ENCODE data around the gene CDC42SE2. TPM values are rescaled to one million over a fixed set of nuclear protein-coding genes. Genes with fewer than 3 reads are reported as not detected.

CDC42SE2 gene
- total and polyA plus RNA-seq, 2 experiments from 2014 or later, result 24.2 to 36.2 TPM

GRCh38 chr5:131356619-131357018 lies 92.8 kb downstream of the CDC42SE2 start:
- no peak overlapping the region for H3K27ac Mint-ChIP-seq
- TF ChIP-seq ZNF331 (CRISPR knock-in tag; IDR thresholded peaks at IDR 0.05; ENCODE audit: low read depth) (no peak), CREB1 (CRISPR knock-in tag; IDR thresholded peaks at IDR 0.05; ENCODE audit: low read depth) (no peak), NANOG (IDR thresholded peaks at IDR 0.05; ENCODE audit: borderline replicate concordance) (no peak), REST (IDR thresholded peaks at IDR 0.05; ENCODE audit: unreplicated experiment) (no peak)

GRCh38 chr5:131357739-131358561 lies 94.1 kb downstream of the CDC42SE2 start:
- ATAC-seq, result no peak
- H3K9me2 ChIP-seq (ENCODE audit: insufficient read depth), result no peaks in the 10 kb centered on the region
- H3K27me3 ChIP-seq (ENCODE audit: insufficient read depth), result no peaks in the 10 kb centered on the region
- no peak for DNase-seq (ENCODE audit: low spot score)
- H4K20me1 ChIP-seq (replicated peaks; ENCODE audit: insufficient read depth), result no peaks in the 10 kb centered on the region
- no peaks in the 10 kb centered on the region for H3K36me3 ChIP-seq (ENCODE audit: insufficient read depth)
- no peak overlapping the region for H3K27ac ChIP-seq (ENCODE audit: low read depth)
- peak in 1 of 2 experiments; percentile 25; a peak in 2 of 4 replicates for TF ChIP-seq CTCF (conservative IDR thresholded peaks at IDR 0.05; ENCODE audit: low read depth in 2 of 2)
- TF ChIP-seq CREB1 (CRISPR knock-in tag; IDR thresholded peaks at IDR 0.05; ENCODE audit: low read depth), result no peak
- no peak for TF ChIP-seq NANOG (IDR thresholded peaks at IDR 0.05; ENCODE audit: borderline replicate concordance)
- Mint-ChIP-seq H3K27me3 (ENCODE audit: insufficient read depth, low read depth, poor library complexity) (peaks cover 2% of the 10 kb centered on the region), H3K27ac (no peak overlapping the region), H3K4me1 (peaks cover 10% of the 10 kb centered on the region), H3K36me3 (ENCODE audit: low read depth) (no peaks in the 10 kb centered on the region; the same call in 2 of the 3 replicates), H3K4me3 (no peak overlapping the region), H3K9me3 (peaks cover 2% of the 10 kb centered on the region; the same call in 1 of the 3 replicates)
- no peaks in the 10 kb centered on the region for H3K79me2 ChIP-seq (replicated peaks; ENCODE audit: insufficient read depth)
- no peak overlapping the region for H3K4me2 ChIP-seq
- H2AFZ ChIP-seq, result no peak overlapping the region
- H3F3A ChIP-seq (replicated peaks; ENCODE audit: low read depth), result no peaks in the 10 kb centered on the region
- H3K4me3 ChIP-seq, result no peak overlapping the region
- H3K4me1 ChIP-seq (ENCODE audit: insufficient read depth), result no peaks in the 10 kb centered on the region

More at GRCh38 chr5:131356619-131357018, 92.8 kb downstream of the CDC42SE2 start:
- Mint-ChIP-seq H3K27me3 (ENCODE audit: insufficient read depth, low read depth, poor library complexity) (peaks cover 2% of the 10 kb centered on the region), H3K4me3 (no peak overlapping the region), H3K4me1 (peaks cover 5% of the 10 kb centered on the region; the same call in 2 of the 3 replicates), H3K9me3 (no peaks in the 10 kb centered on the region), H3K36me3 (ENCODE audit: low read depth) (no peaks in the 10 kb centered on the region; the same call in 2 of the 3 replicates)
- ATAC-seq (no peak), DNase-seq (ENCODE audit: low spot score) (no peak)
- H3K4me3 ChIP-seq, result no peak overlapping the region
- no peaks in the 10 kb centered on the region for H3F3A ChIP-seq (replicated peaks; ENCODE audit: low read depth)
- H3K27ac ChIP-seq (ENCODE audit: low read depth), result no peak overlapping the region
- no peaks in the 10 kb centered on the region for H3K36me3 ChIP-seq (ENCODE audit: insufficient read depth)
- H4K20me1 ChIP-seq (replicated peaks; ENCODE audit: insufficient read depth), result no peaks in the 10 kb centered on the region
- no peak overlapping the region for H2AFZ ChIP-seq
- H3K4me1 ChIP-seq (ENCODE audit: insufficient read depth), result no peaks in the 10 kb centered on the region
- no peaks in the 10 kb centered on the region for H3K27me3 ChIP-seq (ENCODE audit: insufficient read depth)
- no peaks in the 10 kb centered on the region for H3K79me2 ChIP-seq (replicated peaks; ENCODE audit: insufficient read depth)
- H3K4me2 ChIP-seq, result no peak overlapping the region
- no peaks in the 10 kb centered on the region for H3K9me2 ChIP-seq (ENCODE audit: insufficient read depth)
